ENCODE results near the gene PRKAG2.

The PRKAG2 gene

DNA sequence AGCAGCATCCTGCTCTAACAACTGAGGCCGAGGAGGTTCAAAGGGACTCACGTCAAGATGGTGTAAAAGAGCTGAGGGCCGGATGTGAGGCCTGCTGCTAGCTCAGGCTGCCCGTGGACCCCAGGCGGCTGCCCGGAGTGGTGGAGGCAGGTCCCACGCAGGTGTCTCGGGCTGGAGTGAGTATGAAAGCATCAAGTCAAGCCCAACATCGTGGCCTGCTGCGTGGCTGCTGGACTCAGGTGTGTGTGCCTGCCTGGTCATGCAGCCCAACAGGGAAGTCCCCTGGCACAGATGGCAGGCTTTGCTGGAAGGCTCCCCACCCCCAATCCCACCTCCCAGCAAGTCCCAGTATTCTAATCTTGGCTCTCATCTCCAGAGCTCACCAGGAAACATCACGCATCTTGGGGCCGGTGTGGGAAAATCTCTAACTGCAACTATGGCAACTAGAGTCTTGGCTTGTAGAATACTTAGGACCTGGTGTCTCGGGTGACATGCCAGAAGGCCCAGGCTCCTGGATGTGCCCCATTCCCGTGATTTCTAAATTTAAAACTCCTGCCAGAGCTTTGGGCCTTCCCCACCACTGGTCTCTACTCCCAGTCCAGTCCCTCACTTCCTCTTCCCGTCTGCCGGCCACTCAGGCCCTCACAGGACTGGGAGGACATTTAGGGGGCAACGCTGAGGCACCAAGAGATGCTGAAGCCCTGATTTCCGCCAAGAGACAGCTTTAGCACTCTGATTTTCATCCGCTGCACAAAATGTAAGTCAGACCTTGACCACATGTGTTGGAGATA is 85.9 kb downstream of the PRKAG2 start:
- no peak for DNase-seq (ENCODE audit: low read depth)
- in situ Hi-C loops (cut with HindIII; ENCODE audit: low sequenced_read_pairs): no loop called here
- TF ChIP-seq, protein P1, sequence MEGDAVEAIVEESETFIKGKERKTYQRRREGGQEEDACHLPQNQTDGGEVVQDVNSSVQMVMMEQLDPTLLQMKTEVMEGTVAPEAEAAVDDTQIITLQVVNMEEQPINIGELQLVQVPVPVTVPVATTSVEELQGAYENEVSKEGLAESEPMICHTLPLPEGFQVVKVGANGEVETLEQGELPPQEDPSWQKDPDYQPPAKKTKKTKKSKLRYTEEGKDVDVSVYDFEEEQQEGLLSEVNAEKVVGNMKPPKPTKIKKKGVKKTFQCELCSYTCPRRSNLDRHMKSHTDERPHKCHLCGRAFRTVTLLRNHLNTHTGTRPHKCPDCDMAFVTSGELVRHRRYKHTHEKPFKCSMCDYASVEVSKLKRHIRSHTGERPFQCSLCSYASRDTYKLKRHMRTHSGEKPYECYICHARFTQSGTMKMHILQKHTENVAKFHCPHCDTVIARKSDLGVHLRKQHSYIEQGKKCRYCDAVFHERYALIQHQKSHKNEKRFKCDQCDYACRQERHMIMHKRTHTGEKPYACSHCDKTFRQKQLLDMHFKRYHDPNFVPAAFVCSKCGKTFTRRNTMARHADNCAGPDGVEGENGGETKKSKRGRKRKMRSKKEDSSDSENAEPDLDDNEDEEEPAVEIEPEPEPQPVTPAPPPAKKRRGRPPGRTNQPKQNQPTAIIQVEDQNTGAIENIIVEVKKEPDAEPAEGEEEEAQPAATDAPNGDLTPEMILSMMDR (IDR thresholded peaks at IDR 0.05; ENCODE audit: low read depth, low read length, missing control alignments): no peak
- no peak overlapping the region for H3K4me3 ChIP-seq (ENCODE audit: low read depth, low read length)

DNA sequence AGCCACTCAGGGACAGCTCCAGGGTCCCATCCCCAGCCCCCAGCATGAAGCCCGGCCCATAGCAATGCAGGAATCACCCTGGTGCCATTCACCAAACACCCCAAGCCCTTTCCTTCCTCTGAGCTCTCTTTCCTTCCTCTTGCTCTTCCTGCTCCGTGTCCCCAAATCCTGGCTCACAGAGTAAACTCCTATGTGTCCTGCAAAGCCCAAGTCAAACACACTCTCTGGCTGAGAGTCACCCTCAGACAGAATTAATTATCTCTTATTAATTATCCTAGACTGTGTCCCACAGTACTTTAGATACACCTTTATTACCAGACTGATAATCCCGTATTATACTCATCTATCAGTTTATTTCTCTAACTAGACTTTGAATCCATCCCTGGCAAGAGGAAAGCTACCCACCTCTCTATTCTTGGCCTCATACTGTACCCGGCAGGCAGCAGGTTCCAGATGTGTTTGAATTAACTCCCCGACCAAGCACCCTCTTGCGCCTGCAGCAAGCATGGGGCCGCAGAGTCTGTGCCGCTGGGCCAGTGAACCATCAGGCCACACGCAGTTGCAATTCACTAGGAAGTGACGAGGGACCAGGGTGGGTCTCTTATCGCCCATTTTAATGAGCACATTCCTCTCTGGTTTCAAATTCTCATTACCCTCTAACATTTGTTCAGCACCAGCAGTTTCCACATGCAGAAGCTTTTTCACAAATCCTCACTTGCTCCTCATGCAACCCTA is 86.7 kb downstream of the PRKAG2 start:
- in situ Hi-C loops (cut with HindIII; ENCODE audit: low sequenced_read_pairs): no loop called here
- TF ChIP-seq, protein P1 (IDR thresholded peaks at IDR 0.05; ENCODE audit: low read depth, low read length, missing control alignments): no peak
- H3K4me3 ChIP-seq (ENCODE audit: low read depth, low read length): no peak overlapping the region
- DNase-seq (ENCODE audit: low read depth): no peak

DNA sequence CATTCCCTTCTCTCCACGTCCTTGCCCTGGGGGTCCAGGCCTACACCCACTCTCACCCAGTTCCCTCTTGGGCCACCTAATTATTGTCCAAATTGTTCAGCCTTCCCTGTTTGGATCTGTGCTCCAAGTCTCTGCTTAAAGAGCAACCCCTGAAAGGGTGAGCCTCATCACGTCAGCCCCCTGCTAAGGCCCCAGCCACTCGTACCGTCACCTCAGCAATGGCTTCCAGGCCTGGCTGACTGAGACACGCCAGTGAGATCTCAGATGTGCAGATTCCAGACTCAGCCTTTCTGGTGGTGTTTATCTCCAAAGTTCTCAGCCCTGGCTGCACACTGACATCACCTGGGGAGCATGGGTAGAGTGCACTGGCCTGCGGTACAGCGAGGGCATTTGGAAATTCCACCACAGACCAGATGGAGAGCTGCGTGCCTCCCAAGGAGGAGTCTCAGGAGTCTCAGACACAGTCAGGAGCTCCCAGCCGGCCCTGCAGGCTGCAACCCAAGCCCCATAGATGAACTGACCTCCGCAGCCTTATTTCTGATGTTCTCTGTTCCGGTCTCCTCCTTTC is 87.5 kb downstream of the PRKAG2 start:
- in situ Hi-C loops (cut with HindIII; ENCODE audit: low sequenced_read_pairs): no loop called here
- DNase-seq (ENCODE audit: low read depth): no peak
- TF ChIP-seq, protein P1 (IDR thresholded peaks at IDR 0.05; ENCODE audit: low read depth, low read length, missing control alignments): no peak
- no peak overlapping the region for H3K4me3 ChIP-seq (ENCODE audit: low read depth, low read length)

DNA sequence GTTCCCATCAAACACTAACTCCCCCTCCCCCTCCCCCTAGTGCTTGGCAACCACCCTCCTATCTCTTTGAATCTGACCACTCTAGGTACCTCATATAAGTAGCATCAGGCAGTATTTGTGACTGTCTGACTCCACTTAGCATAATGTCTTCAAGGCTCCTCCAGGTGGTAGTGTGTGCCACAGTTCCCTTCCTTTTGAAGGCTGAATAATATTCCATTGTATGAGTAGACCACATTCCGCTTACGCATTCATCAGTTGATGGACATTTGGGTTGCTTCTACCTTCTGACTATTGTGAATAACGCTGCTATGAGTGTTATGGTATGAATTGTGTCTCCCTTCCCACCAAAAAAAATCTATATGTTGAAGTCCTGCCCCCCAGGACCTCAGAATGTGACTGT is 89.6 kb downstream of the PRKAG2 start:
- in situ Hi-C loops (cut with HindIII; ENCODE audit: low sequenced_read_pairs): no loop called here
- H3K4me3 ChIP-seq (ENCODE audit: low read depth, low read length): no peak overlapping the region
- DNase-seq (ENCODE audit: low read depth): no peak
- TF ChIP-seq, protein P1 (IDR thresholded peaks at IDR 0.05; ENCODE audit: low read depth, low read length, missing control alignments): no peak

DNA sequence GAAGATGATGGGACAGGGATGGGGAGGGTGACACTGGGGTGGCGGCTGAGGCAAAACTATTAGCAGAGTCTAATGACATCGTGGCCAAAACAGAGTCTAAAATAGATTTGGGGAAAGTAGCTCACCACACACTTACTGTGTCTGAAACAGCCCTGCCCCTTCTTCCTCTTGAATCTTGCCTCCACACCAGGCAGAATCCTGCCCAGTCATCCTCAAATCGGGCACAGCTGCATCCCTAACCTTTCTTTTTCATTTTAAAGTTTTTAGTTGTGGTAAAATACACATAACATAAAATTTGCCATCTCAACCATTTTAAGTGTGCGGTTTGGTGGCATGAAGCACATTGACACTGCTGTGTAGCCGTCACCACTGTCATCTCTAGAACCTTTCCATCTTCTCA is 90.0 kb downstream of the PRKAG2 start:
- DNase-seq (ENCODE audit: low read depth): no peak
- H3K4me3 ChIP-seq (ENCODE audit: low read depth, low read length): no peak overlapping the region
- TF ChIP-seq, protein P1 (IDR thresholded peaks at IDR 0.05; ENCODE audit: low read depth, low read length, missing control alignments): no peak
- in situ Hi-C loops (cut with HindIII; ENCODE audit: low sequenced_read_pairs): no loop called here

DNA sequence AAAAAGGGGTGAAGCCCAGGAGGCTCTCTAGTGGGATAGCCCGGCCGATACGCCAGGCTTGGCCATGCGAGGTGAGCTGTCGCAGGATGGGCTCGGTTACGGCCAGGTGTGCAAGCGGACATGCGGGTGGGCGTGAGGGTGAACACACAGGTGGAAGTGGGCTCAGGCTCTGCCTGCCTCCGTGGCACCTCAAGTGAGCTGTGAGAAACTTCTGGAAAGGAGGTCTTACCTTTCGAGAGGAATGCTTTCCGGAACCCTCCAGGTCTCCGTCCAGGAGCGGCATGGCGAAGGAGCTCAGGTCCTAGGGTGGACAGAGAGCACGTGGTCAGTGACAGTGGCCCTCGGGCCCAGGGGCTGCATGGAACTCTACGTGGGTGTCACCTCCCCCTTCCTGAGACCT is 90.7 kb downstream of the PRKAG2 start:
- DNase-seq (ENCODE audit: low read depth): no peak
- TF ChIP-seq, protein P1 (IDR thresholded peaks at IDR 0.05; ENCODE audit: low read depth, low read length, missing control alignments): no peak
- in situ Hi-C loops (cut with HindIII; ENCODE audit: low sequenced_read_pairs): no loop called here
- H3K4me3 ChIP-seq (ENCODE audit: low read depth, low read length): no peak overlapping the region
